HepG2 (cell line): ENCODE data around the gene SLC16A5. TPM values are rescaled to one million over a fixed set of nuclear protein-coding genes. Genes with fewer than 3 reads are reported as not detected.

Experiments used
- ATM ChIP-seq: fragments of 450-650 bp; IDR thresholded peaks from 2 replicates; pipeline ENCODE4 v1.7.1; 2017; ENCODE audit warnings: mild to moderate bottlenecking, borderline replicate concordance
- ETV5 ChIP-seq: IDR thresholded peaks from 2 replicates; pipeline ENCODE4 v1.6.1; 2018; ENCODE audit warnings: missing biosample characterization, missing genetic modification reagents, inconsistent platforms, borderline replicate concordance
- EZH2 ChIP-seq: conservative IDR thresholded peaks from 2 replicates; pipeline ENCODE4 v1.6.1; 2012; ENCODE audit warnings: mild to moderate bottlenecking, low read depth, low read length, moderate library complexity
- FOXM1 ChIP-seq: sonication (generic); formaldehyde crosslinking; IDR thresholded peaks from 2 replicates; pipeline ENCODE4 v1.5.0; 2020; ENCODE audit warnings: missing genetic modification reagents
- HMG20B ChIP-seq: conservative IDR thresholded peaks from 2 replicates; pipeline ENCODE4 v1.6.1; 2016; ENCODE audit warnings: missing genetic modification reagents, missing compliant biosample characterization
- IRF2 ChIP-seq: IDR thresholded peaks from 2 replicates; pipeline ENCODE4 v1.6.1; 2018; ENCODE audit warnings: missing genetic modification reagents, missing compliant biosample characterization
- MAFK ChIP-seq, 2 experiments: IDR thresholded peaks in 1 of 2; conservative IDR thresholded peaks in 1 of 2; 2 replicates each; pipeline ENCODE4 v1.6.1; 2011; ENCODE audit warnings: improper control_type of control experiment in 2 of 2, low read length in 2 of 2
- MATR3 ChIP-seq: sonication (generic); formaldehyde crosslinking; IDR thresholded peaks from 2 replicates; pipeline ENCODE4 v1.4.0; 2020; ENCODE audit warnings: missing genetic modification reagents
- SNAPC2 ChIP-seq: sonication (generic); formaldehyde crosslinking; IDR thresholded peaks from 2 replicates; pipeline ENCODE4 v1.8.1; 2022; ENCODE audit warnings: mild to moderate bottlenecking, missing genetic modification reagents
- SRSF1 ChIP-seq: fragments of 200-400 bp; formaldehyde crosslinking; optimal IDR thresholded peaks from 2 replicates; pipeline ENCODE3; 2017; ENCODE audit warnings: mild to moderate bottlenecking, low read depth, low read length, moderate library complexity
- SRSF9 ChIP-seq: fragments of 200-400 bp; formaldehyde crosslinking; IDR thresholded peaks from 2 replicates; pipeline ENCODE4 v1.6.1; 2018; ENCODE audit warnings: borderline replicate concordance, mild to moderate bottlenecking, low read depth, low read length; ENCODE audit not compliant: insufficient read depth, poor library complexity, severe bottlenecking
- TAF1 ChIP-seq: sonication (generic); formaldehyde crosslinking; IDR thresholded peaks from 2 replicates; pipeline ENCODE4 v1.4.0; 2020; ENCODE audit warnings: missing genetic modification reagents
- TCF12 ChIP-seq, 2 experiments: fragments of 450-650 bp in 1 of 2; sonication (generic) in 1 of 2; formaldehyde crosslinking in 1 of 2; IDR thresholded peaks; 2 replicates each; pipeline versions ENCODE4 v1.6.1 to v1.8.0; 2017 to 2022; ENCODE audit warnings: antibody characterized with exemption in 1 of 2, mild to moderate bottlenecking in 1 of 2, missing genetic modification reagents in 1 of 2, moderate library complexity in 1 of 2
- polyA plus RNA-seq, 8 experiments: library from polyadenylated mRNA; depleted of rRNA in 3 of 8; stranded (reverse) in 7 of 8; unstranded in 1 of 8; fragments of >200 nt; fragmentation: Illumina TruSeq in 4 of 8; extraction: Trizol in 4 of 8; gene quantifications; 2 replicates each; pipeline versions ENCODE4 v1.2.1 to v1.2.3, GENCODE V29; 2011 to 2016; ENCODE audit warnings: low read depth in 4 of 8, missing spikeins in 1 of 8, mixed read lengths in 1 of 8; ENCODE audit not compliant: insufficient read depth in 1 of 8
- total RNA-seq, 5 experiments: library from RNA; depleted of rRNA; stranded (reverse); fragments of >200 nt; fragmentation: Illumina TruSeq; extraction: Trizol; gene quantifications; 2 replicates each; pipeline ENCODE4 v1.2.3, GENCODE V29; 2016; ENCODE audit warnings: low read depth in 1 of 5
- TF ChIP-seq, protein P1 (sequence below): sonication (generic); formaldehyde crosslinking; IDR thresholded peaks from 2 replicates; pipeline ENCODE4 v1.5.1; 2020; ENCODE audit warnings: mild to moderate bottlenecking, missing genetic modification reagents
- TF ChIP-seq, protein P2 (sequence below): IDR thresholded peaks from 2 replicates; pipeline ENCODE4 v1.6.1; 2016; ENCODE audit warnings: missing biosample characterization, missing genetic modification reagents, low read depth
- TF ChIP-seq, protein P3 (sequence below): sonication (generic); formaldehyde crosslinking; IDR thresholded peaks from 2 replicates; pipeline ENCODE4 v1.5.0; 2020; ENCODE audit warnings: missing genetic modification reagents, mild to moderate bottlenecking, borderline replicate concordance
- TF ChIP-seq, protein P4 (sequence below): sonication (generic); formaldehyde crosslinking; IDR thresholded peaks from 2 replicates; pipeline ENCODE4 v1.8.0; 2022; ENCODE audit warnings: mild to moderate bottlenecking, missing genetic modification reagents, moderate library complexity

The SLC16A5 gene
- total and polyA plus RNA-seq, 2 of the 13 experiments (the other 11 are each of a cell fraction or from before 2014, with no cell fraction given), result 0.69 to 5.6 TPM

DNA sequence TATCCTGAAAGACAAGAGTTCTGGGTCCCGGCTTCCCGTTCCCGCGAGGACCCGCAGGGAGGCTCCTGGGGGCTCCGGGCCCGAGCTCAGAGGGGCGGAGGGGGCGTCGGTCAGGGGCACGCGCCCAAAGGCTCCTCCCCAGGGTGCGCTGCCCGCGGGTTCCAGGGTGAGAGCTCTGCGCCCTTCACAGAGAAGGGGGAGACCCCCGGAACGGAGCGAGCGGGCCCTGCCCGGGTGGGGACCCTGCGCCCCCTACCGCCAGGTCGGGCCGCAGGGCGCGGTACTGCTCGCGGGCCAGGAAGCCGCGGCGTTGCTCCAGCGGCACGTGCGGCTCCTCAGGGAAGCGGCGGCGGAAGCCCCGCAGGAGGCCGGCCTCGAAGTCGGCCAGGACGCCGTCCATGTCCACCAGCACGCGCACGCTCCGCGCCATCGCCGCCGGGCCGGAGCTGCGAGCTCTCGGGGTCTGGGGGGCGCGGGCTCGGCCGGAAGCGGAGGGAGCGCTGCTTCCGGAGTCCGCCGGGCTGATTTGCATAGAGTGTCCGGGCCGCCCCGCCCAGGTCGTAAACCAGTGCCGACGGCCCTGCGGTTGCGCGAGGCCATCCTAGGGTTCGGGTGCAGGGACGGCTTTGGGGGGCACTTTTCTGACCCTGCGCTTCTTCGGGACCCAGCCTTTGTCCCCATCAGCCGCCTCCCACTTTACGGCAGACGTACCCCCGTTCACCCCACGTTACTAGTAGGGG is 43.7 kb downstream of the SLC16A5 start, which contains the start of gene NT5C (continued):
- TF ChIP-seq, protein P1, sequence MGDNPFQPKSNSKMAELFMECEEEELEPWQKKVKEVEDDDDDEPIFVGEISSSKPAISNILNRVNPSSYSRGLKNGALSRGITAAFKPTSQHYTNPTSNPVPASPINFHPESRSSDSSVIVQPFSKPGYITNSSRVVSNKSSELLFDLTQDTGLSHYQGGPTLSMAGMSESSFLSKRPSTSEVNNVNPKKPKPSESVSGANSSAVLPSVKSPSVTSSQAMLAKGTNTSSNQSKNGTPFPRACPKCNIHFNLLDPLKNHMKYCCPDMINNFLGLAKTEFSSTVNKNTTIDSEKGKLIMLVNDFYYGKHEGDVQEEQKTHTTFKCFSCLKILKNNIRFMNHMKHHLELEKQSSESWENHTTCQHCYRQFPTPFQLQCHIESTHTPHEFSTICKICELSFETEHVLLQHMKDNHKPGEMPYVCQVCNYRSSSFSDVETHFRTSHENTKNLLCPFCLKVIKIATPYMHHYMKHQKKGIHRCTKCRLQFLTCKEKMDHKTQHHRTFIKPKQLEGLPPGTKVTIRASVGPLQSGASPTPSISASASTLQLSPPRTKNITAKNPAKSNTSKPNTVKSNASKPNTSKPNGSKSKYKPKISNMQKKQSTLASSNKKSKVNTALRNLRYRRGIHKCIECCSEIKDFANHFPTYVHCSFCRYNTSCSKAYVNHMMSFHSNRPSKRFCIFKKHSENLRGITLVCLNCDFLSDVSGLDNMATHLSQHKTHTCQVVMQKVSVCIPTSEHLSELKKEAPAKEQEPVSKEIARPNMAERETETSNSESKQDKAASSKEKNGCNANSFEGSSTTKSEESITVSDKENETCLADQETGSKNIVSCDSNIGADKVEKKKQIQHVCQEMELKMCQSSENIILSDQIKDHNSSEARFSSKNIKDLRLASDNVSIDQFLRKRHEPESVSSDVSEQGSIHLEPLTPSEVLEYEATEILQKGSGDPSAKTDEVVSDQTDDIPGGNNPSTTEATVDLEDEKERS, result no peak
- TF ChIP-seq MATR3 (CRISPR knock-in tag) (no peak), MAFK (conservative IDR thresholded peaks at IDR 0.05 in 1 of 2, IDR thresholded peaks at IDR 0.05 in 1 of 2; ENCODE audit: low read length in 2 of 2) (no peak), ETV5 (CRISPR knock-in tag) (peak; percentile 97), SRSF9 (no peak), FOXM1 (no peak; the same call in 1 of the 2 replicates), TAF1 (CRISPR knock-in tag) (peak; percentile 84), SNAPC2 (CRISPR knock-in tag) (peak; percentile 87; the same call in 1 of the 2 replicates), HMG20B (CRISPR knock-in tag) (no peak), IRF2 (CRISPR knock-in tag) (no peak; the same call in 1 of the 2 replicates), TCF12 (IDR thresholded peaks at IDR 0.05) (no peak), TCF12 (CRISPR knock-in tag; IDR thresholded peaks at IDR 0.05) (peak; percentile 87), ATM (no peak), EZH2 (no peak), SRSF1 (no peak)
- TF ChIP-seq, protein P2, sequence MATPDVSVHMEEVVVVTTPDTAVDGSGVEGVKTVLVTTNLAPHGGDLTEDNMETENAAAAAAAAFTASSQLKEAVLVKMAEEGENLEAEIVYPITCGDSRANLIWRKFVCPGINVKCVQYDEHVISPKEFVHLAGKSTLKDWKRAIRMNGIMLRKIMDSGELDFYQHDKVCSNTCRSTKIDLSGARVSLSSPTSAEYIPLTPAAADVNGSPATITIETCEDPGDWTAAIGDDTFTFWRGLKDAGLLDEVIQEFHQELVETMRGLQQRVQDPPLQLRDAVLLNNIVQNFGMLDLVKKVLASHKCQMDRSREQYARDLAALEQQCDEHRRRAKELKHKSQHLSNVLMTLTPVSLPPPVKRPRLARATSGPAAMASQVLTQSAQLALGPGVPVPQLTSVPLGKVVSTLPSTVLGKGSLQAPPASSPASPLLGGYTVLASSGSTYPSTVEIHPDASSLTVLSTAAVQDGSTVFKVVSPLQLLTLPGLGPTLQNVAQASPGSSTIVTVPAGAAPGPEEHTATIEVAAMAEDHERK (CRISPR knock-in tag), result no peak
- TF ChIP-seq, protein P3, sequence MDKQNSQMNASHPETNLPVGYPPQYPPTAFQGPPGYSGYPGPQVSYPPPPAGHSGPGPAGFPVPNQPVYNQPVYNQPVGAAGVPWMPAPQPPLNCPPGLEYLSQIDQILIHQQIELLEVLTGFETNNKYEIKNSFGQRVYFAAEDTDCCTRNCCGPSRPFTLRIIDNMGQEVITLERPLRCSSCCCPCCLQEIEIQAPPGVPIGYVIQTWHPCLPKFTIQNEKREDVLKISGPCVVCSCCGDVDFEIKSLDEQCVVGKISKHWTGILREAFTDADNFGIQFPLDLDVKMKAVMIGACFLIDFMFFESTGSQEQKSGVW (CRISPR knock-in tag), result peak; percentile 72; the same call in 1 of the 2 replicates
- TF ChIP-seq, protein P4, sequence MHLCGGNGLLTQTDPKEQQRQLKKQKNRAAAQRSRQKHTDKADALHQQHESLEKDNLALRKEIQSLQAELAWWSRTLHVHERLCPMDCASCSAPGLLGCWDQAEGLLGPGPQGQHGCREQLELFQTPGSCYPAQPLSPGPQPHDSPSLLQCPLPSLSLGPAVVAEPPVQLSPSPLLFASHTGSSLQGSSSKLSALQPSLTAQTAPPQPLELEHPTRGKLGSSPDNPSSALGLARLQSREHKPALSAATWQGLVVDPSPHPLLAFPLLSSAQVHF (CRISPR knock-in tag), result 0 out of 2 replicates have a peak, but pooled peaks have one; percentile 62
